ENCODE data around the gene EML3. TPM values are rescaled to one million over a fixed set of nuclear protein-coding genes. Genes with fewer than 3 reads are reported as not detected.
A peak's percentile ranks its signal among the peaks of the same experiment; 100 is the strongest.

Gene EML3
- total and polyA plus RNA-seq, 8 donors = 39.3 to 82.5 (median 54.1) TPM

DNA sequence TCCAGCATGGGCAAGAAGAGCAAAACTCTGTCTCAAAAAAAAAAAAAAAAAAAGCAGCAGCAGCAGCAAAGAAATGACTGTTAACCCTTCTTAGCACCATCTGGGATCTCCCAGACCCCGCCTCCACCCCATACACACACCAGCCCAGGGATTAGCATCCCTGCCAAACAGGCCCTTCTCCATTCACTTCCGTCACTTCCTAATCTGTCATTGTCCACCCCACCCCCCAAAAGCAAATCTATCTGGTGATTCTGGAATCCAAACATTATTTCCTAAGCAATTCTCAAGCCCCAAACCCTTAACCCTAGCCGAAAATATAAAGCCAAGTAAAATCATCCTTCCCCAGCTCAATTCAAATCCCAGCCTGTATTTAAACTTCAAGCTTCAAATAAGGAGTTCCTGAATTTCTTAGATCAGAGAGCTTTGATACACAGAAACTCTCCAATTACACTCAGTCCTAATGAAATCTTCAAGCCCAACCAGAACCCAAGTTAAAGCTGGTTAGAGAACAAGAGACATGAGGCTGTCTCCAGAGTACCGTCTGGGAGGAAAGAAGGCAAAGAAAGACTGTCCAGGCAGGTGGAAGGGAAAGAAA is 60.0 kb downstream of the EML3 start:
- Histone ChIP-seq H3K9me3 (no peaks in the 10 kb centered on the region), H3K27me3 (peaks cover 0 to 5% of the 10 kb centered on the region in 2 donors), H3K27ac (peak overlapping the region; percentile 95 to 97), H3K4me3 (peak overlapping the region in 1 of 2 donors; percentile 17), H3K36me3 (peaks cover 0 to 5% of the 10 kb centered on the region in 2 donors), H3K4me1 (peaks cover 66 to 96% of the 10 kb centered on the region in 2 donors)
- DNase-seq = no peak
- intact Hi-C loops (cut with DNase I) = no loop called here
- TF ChIP-seq, protein P1, sequence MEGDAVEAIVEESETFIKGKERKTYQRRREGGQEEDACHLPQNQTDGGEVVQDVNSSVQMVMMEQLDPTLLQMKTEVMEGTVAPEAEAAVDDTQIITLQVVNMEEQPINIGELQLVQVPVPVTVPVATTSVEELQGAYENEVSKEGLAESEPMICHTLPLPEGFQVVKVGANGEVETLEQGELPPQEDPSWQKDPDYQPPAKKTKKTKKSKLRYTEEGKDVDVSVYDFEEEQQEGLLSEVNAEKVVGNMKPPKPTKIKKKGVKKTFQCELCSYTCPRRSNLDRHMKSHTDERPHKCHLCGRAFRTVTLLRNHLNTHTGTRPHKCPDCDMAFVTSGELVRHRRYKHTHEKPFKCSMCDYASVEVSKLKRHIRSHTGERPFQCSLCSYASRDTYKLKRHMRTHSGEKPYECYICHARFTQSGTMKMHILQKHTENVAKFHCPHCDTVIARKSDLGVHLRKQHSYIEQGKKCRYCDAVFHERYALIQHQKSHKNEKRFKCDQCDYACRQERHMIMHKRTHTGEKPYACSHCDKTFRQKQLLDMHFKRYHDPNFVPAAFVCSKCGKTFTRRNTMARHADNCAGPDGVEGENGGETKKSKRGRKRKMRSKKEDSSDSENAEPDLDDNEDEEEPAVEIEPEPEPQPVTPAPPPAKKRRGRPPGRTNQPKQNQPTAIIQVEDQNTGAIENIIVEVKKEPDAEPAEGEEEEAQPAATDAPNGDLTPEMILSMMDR (IDR thresholded peaks at IDR 0.05) = no peak
- ATAC-seq = no peak

Small RNA genes lying within 50 kb of the gene (microRNA-seq; reads per million reads assigned to microRNA genes)
- 0.55 to 1.2 reads per million in 2 donors for gene MIR6747

Other genes starting within 250 kb of the EML3 start
- gene SCGB1A1, start 193.7 kb downstream of the EML3 start, total RNA-seq = 100 to 1,000 TPM in 1 of 2 donors, 1 to 10 TPM in 1; 3.5 to 397 TPM
- 10 to 100 TPM in 5 of 6 donors, 1 to 10 TPM in 1; 5.9 to 49.7 (median 19.0) TPM for gene SCGB1A1, start 193.7 kb downstream of the EML3 start, polyA plus RNA-seq (ENCODE audit: insufficient read length in 6 of 6)
- gene AHNAK, start 66.0 kb downstream of the EML3 start, total RNA-seq = 100 to 1,000 TPM; 437 to 636 TPM
- gene AHNAK, start 66.0 kb downstream of the EML3 start, polyA plus RNA-seq (ENCODE audit: insufficient read length in 6 of 6) = 100 to 1,000 TPM; 176 to 256 (median 209) TPM
- gene EEF1G, start 38.9 kb downstream of the EML3 start, total RNA-seq = 1,000 to 10,000 TPM in 1 of 2 donors, 100 to 1,000 TPM in 1; 973 to 1,076 TPM
- gene EEF1G, start 38.9 kb downstream of the EML3 start, polyA plus RNA-seq (ENCODE audit: insufficient read length in 6 of 6) = 1,000 to 10,000 TPM; 2,175 to 2,492 (median 2,304) TPM
- 10 to 100 TPM; 12.6 to 19.8 TPM for gene TUT1, start 21.3 kb downstream of the EML3 start, total RNA-seq
- gene TUT1, start 21.3 kb downstream of the EML3 start, polyA plus RNA-seq (ENCODE audit: insufficient read length in 6 of 6) = 10 to 100 TPM; 21.9 to 27.8 (median 23.4) TPM
- gene MTA2, start 10.9 kb downstream of the EML3 start, total RNA-seq = 10 to 100 TPM; 67.1 to 86.0 TPM
- 100 to 1,000 TPM in 2 of 6 donors, 10 to 100 TPM in 4; 90.1 to 110 (median 97.4) TPM for gene MTA2, start 10.9 kb downstream of the EML3 start, polyA plus RNA-seq (ENCODE audit: insufficient read length in 6 of 6)
- 1 to 10 TPM; 4.3 to 5.2 TPM for gene ROM1, start 482 bp upstream of the EML3 start, total RNA-seq
- gene ROM1, start 482 bp upstream of the EML3 start, polyA plus RNA-seq (ENCODE audit: insufficient read length in 6 of 6) = 1 to 10 TPM; 3.4 to 6.5 (median 5.9) TPM
- gene B3GAT3, start 9.2 kb upstream of the EML3 start, total RNA-seq = 10 to 100 TPM; 44.1 to 46.2 TPM
- gene B3GAT3, start 9.2 kb upstream of the EML3 start, polyA plus RNA-seq (ENCODE audit: insufficient read length in 6 of 6) = 10 to 100 TPM; 19.0 to 35.6 (median 25.0) TPM
- 100 to 1,000 TPM; 270 to 325 TPM for gene GANAB, start 33.8 kb upstream of the EML3 start, total RNA-seq
- gene GANAB, start 33.8 kb upstream of the EML3 start, polyA plus RNA-seq (ENCODE audit: insufficient read length in 6 of 6) = 100 to 1,000 TPM; 287 to 341 (median 312) TPM
- gene INTS5, start 40.5 kb upstream of the EML3 start, total RNA-seq = 10 to 100 TPM; 24.2 to 27.1 TPM
- 10 to 100 TPM; 12.7 to 18.4 (median 17.5) TPM for gene INTS5, start 40.5 kb upstream of the EML3 start, polyA plus RNA-seq (ENCODE audit: insufficient read length in 6 of 6)
- gene C11orf98, start 52.4 kb upstream of the EML3 start, total RNA-seq = 10 to 100 TPM; 46.2 to 65.5 TPM
- 10 to 100 TPM; 42.6 to 64.7 (median 51.1) TPM for gene C11orf98, start 52.4 kb upstream of the EML3 start, polyA plus RNA-seq (ENCODE audit: insufficient read length in 6 of 6)
- 10 to 100 TPM; 12.8 to 21.8 TPM for gene CSKMT, start 52.5 kb upstream of the EML3 start, total RNA-seq
- 1 to 10 TPM; 5.1 to 7.4 (median 6.0) TPM for gene CSKMT, start 52.5 kb upstream of the EML3 start, polyA plus RNA-seq (ENCODE audit: insufficient read length in 6 of 6)
- 1 to 10 TPM; 6.6 to 6.7 TPM for gene UQCC3, start 58.9 kb upstream of the EML3 start, total RNA-seq
- 1 to 10 TPM; 6.2 to 9.0 (median 6.8) TPM for gene UQCC3, start 58.9 kb upstream of the EML3 start, polyA plus RNA-seq (ENCODE audit: insufficient read length in 6 of 6)
- 1 to 10 TPM; 6.0 to 8.2 TPM for gene LBHD1, start 59.5 kb upstream of the EML3 start, total RNA-seq
- 1 to 10 TPM; 4.4 to 9.9 (median 8.2) TPM for gene LBHD1, start 59.5 kb upstream of the EML3 start, polyA plus RNA-seq (ENCODE audit: insufficient read length in 6 of 6)
- gene UBXN1, start 66.3 kb upstream of the EML3 start, total RNA-seq = 10 to 100 TPM; 67.5 to 74.4 TPM
- gene UBXN1, start 66.3 kb upstream of the EML3 start, polyA plus RNA-seq (ENCODE audit: insufficient read length in 6 of 6) = 100 to 1,000 TPM; 140 to 169 (median 157) TPM
- gene LRRN4CL, start 76.8 kb upstream of the EML3 start, total RNA-seq = 1 to 10 TPM in 1 of 2 donors, under 1 TPM in 1; 0.32 to 2.0 TPM
- gene LRRN4CL, start 76.8 kb upstream of the EML3 start, polyA plus RNA-seq (ENCODE audit: insufficient read length in 6 of 6) = 1 to 10 TPM in 1 of 6 donors, under 1 TPM in 5; 0.32 to 1.2 (median 0.69) TPM
- 100 to 1,000 TPM in 1 of 2 donors, 10 to 100 TPM in 1; 77.8 to 109 TPM for gene BSCL2, start 94.6 kb upstream of the EML3 start, total RNA-seq
- 10 to 100 TPM; 39.9 to 51.9 (median 46.3) TPM for gene BSCL2, start 94.6 kb upstream of the EML3 start, polyA plus RNA-seq (ENCODE audit: insufficient read length in 6 of 6)
- under 1 TPM in 1 of 2 donors, not detected in 1; 0.42 TPM for gene GNG3, start 94.9 kb upstream of the EML3 start, total RNA-seq
- gene GNG3, start 94.9 kb upstream of the EML3 start, polyA plus RNA-seq (ENCODE audit: insufficient read length in 6 of 6) = 1 to 10 TPM; 1.5 to 1.9 (median 1.6) TPM
- gene HNRNPUL2, start 114.7 kb upstream of the EML3 start, total RNA-seq = 10 to 100 TPM; 31.8 to 43.2 TPM
- gene HNRNPUL2, start 114.7 kb upstream of the EML3 start, polyA plus RNA-seq (ENCODE audit: insufficient read length in 6 of 6) = 10 to 100 TPM; 79.9 to 95.4 (median 91.2) TPM
- gene TTC9C, start 115.7 kb upstream of the EML3 start, total RNA-seq = 10 to 100 TPM; 32.2 to 33.0 TPM
- 10 to 100 TPM; 36.9 to 43.4 (median 39.8) TPM for gene TTC9C, start 115.7 kb upstream of the EML3 start, polyA plus RNA-seq (ENCODE audit: insufficient read length in 6 of 6)
- gene ZBTB3, start 141.4 kb upstream of the EML3 start, total RNA-seq = 10 to 100 TPM; 11.2 TPM
- gene ZBTB3, start 141.4 kb upstream of the EML3 start, polyA plus RNA-seq (ENCODE audit: insufficient read length in 6 of 6) = 1 to 10 TPM; 7.3 to 9.6 (median 8.3) TPM
- 10 to 100 TPM; 64.9 to 70.3 TPM for gene POLR2G, start 148.8 kb upstream of the EML3 start, total RNA-seq
- 100 to 1,000 TPM; 135 to 159 (median 148) TPM for gene POLR2G, start 148.8 kb upstream of the EML3 start, polyA plus RNA-seq (ENCODE audit: insufficient read length in 6 of 6)
- gene TAF6L, start 158.6 kb upstream of the EML3 start, total RNA-seq = 10 to 100 TPM; 14.5 to 24.9 TPM
- gene TAF6L, start 158.6 kb upstream of the EML3 start, polyA plus RNA-seq (ENCODE audit: insufficient read length in 6 of 6) = 10 to 100 TPM; 26.6 to 35.2 (median 30.3) TPM
- 10 to 100 TPM; 52.7 to 58.7 TPM for gene TMEM179B, start 174.6 kb upstream of the EML3 start, total RNA-seq
- 10 to 100 TPM; 43.9 to 56.7 (median 49.8) TPM for gene TMEM179B, start 174.6 kb upstream of the EML3 start, polyA plus RNA-seq (ENCODE audit: insufficient read length in 6 of 6)
- gene TMEM223, start 179.2 kb upstream of the EML3 start, total RNA-seq = 10 to 100 TPM; 15.7 to 16.2 TPM
- 10 to 100 TPM; 19.6 to 26.4 (median 20.7) TPM for gene TMEM223, start 179.2 kb upstream of the EML3 start, polyA plus RNA-seq (ENCODE audit: insufficient read length in 6 of 6)
- gene NXF1, start 192.7 kb upstream of the EML3 start, total RNA-seq = 10 to 100 TPM; 67.8 to 73.0 TPM
- 100 to 1,000 TPM; 118 to 157 (median 134) TPM for gene NXF1, start 192.7 kb upstream of the EML3 start, polyA plus RNA-seq (ENCODE audit: insufficient read length in 6 of 6)
- 10 to 100 TPM; 38.9 to 40.5 TPM for gene STX5, start 219.3 kb upstream of the EML3 start, total RNA-seq
- gene STX5, start 219.3 kb upstream of the EML3 start, polyA plus RNA-seq (ENCODE audit: insufficient read length in 6 of 6) = 10 to 100 TPM; 49.5 to 55.7 (median 51.2) TPM
- gene TEX54, start 220.1 kb upstream of the EML3 start, total RNA-seq = not detected
- gene TEX54, start 220.1 kb upstream of the EML3 start, polyA plus RNA-seq (ENCODE audit: insufficient read length in 6 of 6) = under 1 TPM in 2 of 6 donors, not detected in 4; 0.36 to 0.69 TPM
- gene WDR74, start 226.8 kb upstream of the EML3 start, total RNA-seq = 10 to 100 TPM; 24.6 to 45.4 TPM
- 10 to 100 TPM; 36.1 to 54.0 (median 43.3) TPM for gene WDR74, start 226.8 kb upstream of the EML3 start, polyA plus RNA-seq (ENCODE audit: insufficient read length in 6 of 6)